Endothelial cell of umbilical vein (primary cell): ENCODE measurements around the gene RAD51B. TPM values are rescaled to one million over a fixed set of nuclear protein-coding genes. Genes with fewer than 3 reads are reported as not detected.

Experiments
- BruUV-seq: library from RNA; stranded (reverse); fragments of 400-500 nt; replicated peaks from 2 replicates; lab custom pipeline; 2021; lab: Mats Ljungman, UMichigan
- CTCF ChIA-PET: fragments of 300-600, 350-600 bp; sonication (Branson Sonifier 250); formaldehyde crosslinking; loops from one replicate; lab custom pipeline; 2021; ENCODE audit warnings: antibody characterized with exemption, inconsistent platforms; lab: Charles Lee
- POLR2A ChIA-PET: fragments of 300-600, 350-600 bp; sonication (Branson Sonifier 250); formaldehyde crosslinking; loops from one replicate; lab custom pipeline; 2021; ENCODE audit warnings: antibody characterized with exemption, inconsistent platforms; lab: Charles Lee
- DNase-seq: peaks from one replicate; pipeline ENCODE4 v3.0.0-alpha.2; 2011; ENCODE audit warnings: low read depth, low spot score
- FAIRE-seq: peaks from 2 replicates; lab custom pipeline; 2011; peaks lifted over from hg19 to GRCh38; lab: Jason Lieb, UNC
- H2AFZ ChIP-seq: 2 replicates; pipeline ENCODE4 v1.6.0; 2012; ENCODE audit warnings: low read depth, low read length, control low read depth, inconsistent platforms
- H3K27ac ChIP-seq: 2 replicates; pipeline ENCODE4 v1.5.1; 2011; ENCODE audit warnings: low read depth, mild to moderate bottlenecking, control low read depth, low read length, moderate library complexity; ENCODE audit not compliant: insufficient read depth
- H3K27me3 ChIP-seq, 2 experiments: 2 replicates each; pipeline versions ENCODE4 v1.6.0 to v1.6.1; 2011; ENCODE audit warnings: low read length in 2 of 2, mixed read lengths in 1 of 2; ENCODE audit not compliant: control insufficient read depth in 2 of 2, insufficient read depth in 2 of 2
- H3K36me3 ChIP-seq, 2 experiments: 2 replicates in 1 of 2; 3 replicates in 1 of 2; pipeline ENCODE4 v1.5.1; 2011; ENCODE audit warnings: low read length in 2 of 2, mild to moderate bottlenecking in 1 of 2, moderate library complexity in 1 of 2; ENCODE audit not compliant: control insufficient read depth in 2 of 2, insufficient read depth in 2 of 2; ENCODE audit errors: extremely low read depth in 1 of 2
- H3K4me1 ChIP-seq: 3 replicates; pipeline ENCODE4 v1.5.1; 2011; ENCODE audit warnings: mild to moderate bottlenecking, low read length; ENCODE audit not compliant: control insufficient read depth, insufficient read depth; ENCODE audit errors: extremely low read depth
- H3K4me2 ChIP-seq: 2 replicates; pipeline ENCODE4 v1.6.1; 2011; ENCODE audit warnings: low read length, control low read depth, mixed read lengths; ENCODE audit not compliant: insufficient read depth
- H3K4me3 ChIP-seq, 3 experiments: fragments of 200-600 bp in 1 of 3; sonication (generic), shearing (Covaris generic) in 1 of 3; replicated peaks in 1 of 3; 2 replicates each; pipeline ENCODE4 v1.5.1; 2011 to 2016; ENCODE audit warnings: control low read depth in 3 of 3, low read length in 3 of 3, mild to moderate bottlenecking in 2 of 3, inconsistent platforms in 1 of 3, low read depth in 1 of 3, moderate library complexity in 1 of 3; ENCODE audit not compliant: insufficient read depth in 1 of 3
- H3K79me2 ChIP-seq: 2 replicates; pipeline ENCODE4 v1.6.0; 2012; ENCODE audit warnings: low read length, inconsistent platforms; ENCODE audit not compliant: control insufficient read depth, insufficient read depth
- H3K9ac ChIP-seq: replicated peaks from 2 replicates; pipeline ENCODE3; 2011; ENCODE audit warnings: low read length, control low read depth; ENCODE audit not compliant: insufficient read depth; ENCODE audit errors: extremely low read depth
- H3K9me1 ChIP-seq: replicated peaks from 3 replicates; pipeline ENCODE4 v1.6.0; 2011; ENCODE audit warnings: mild to moderate bottlenecking, low read length; ENCODE audit not compliant: control insufficient read depth, insufficient read depth; ENCODE audit errors: extremely low read depth
- H3K9me3 ChIP-seq: replicated peaks from 2 replicates; pipeline ENCODE4 v1.5.1; 2012; ENCODE audit warnings: low read length, inconsistent platforms; ENCODE audit not compliant: control insufficient read depth, insufficient read depth
- H4K20me1 ChIP-seq: replicated peaks from 2 replicates; pipeline ENCODE3; 2011; ENCODE audit warnings: mild to moderate bottlenecking, low read length; ENCODE audit not compliant: control insufficient read depth, insufficient read depth; ENCODE audit errors: extremely low read depth
- CTCF ChIP-seq, 2 donors: IDR thresholded peaks; 1 replicate in 1 of 2; 2 replicates in 1 of 2; pipeline ENCODE4 v1.5.1; 2011; ENCODE audit warnings: low read length in 2 of 2, mild to moderate bottlenecking in 2 of 2, moderate library complexity in 2 of 2, control low read depth in 1 of 2, inconsistent platforms in 1 of 2, low read depth in 1 of 2; ENCODE audit not compliant: insufficient read depth in 1 of 2; ENCODE audit errors: extremely low read depth in 1 of 2
- EZH2 ChIP-seq: IDR thresholded peaks from 2 replicates; pipeline ENCODE4 v1.6.1; 2012; ENCODE audit warnings: borderline replicate concordance, low read depth, mild to moderate bottlenecking, moderate library complexity, low read length, inconsistent platforms; ENCODE audit not compliant: severe bottlenecking
- FOS ChIP-seq: IDR thresholded peaks from 2 replicates; pipeline ENCODE4 v1.6.1; 2011; ENCODE audit warnings: mild to moderate bottlenecking, low read length, moderate library complexity, borderline replicate concordance; ENCODE audit not compliant: insufficient read depth
- GATA2 ChIP-seq: IDR thresholded peaks from 2 replicates; pipeline ENCODE4 v1.7.0; 2011; ENCODE audit warnings: low read depth, mild to moderate bottlenecking, moderate library complexity, mixed read lengths, low read length; ENCODE audit not compliant: insufficient read length, insufficient read depth
- JUN ChIP-seq: IDR thresholded peaks from 2 replicates; pipeline ENCODE4 v1.6.1; 2011; ENCODE audit warnings: borderline replicate concordance, low read depth; ENCODE audit not compliant: insufficient read length, insufficient read depth
- MAX ChIP-seq: IDR thresholded peaks from 2 replicates; pipeline ENCODE4 v1.6.1; 2011; ENCODE audit not compliant: insufficient read depth, insufficient read length
- MYC ChIP-seq: IDR thresholded peaks from one replicate; pipeline ENCODE4 v1.6.1; 2011; ENCODE audit warnings: mild to moderate bottlenecking, low read depth, low read length
- POLR2A ChIP-seq: IDR thresholded peaks from 2 replicates; pipeline ENCODE4 v1.6.1; 2012; ENCODE audit warnings: low read depth, mild to moderate bottlenecking, control low read depth, low read length
- POLR2AphosphoS5 ChIP-seq: IDR thresholded peaks from 2 replicates; pipeline ENCODE4 v1.6.1; 2012; ENCODE audit warnings: low read depth, mild to moderate bottlenecking, control low read depth, low read length, moderate library complexity; ENCODE audit not compliant: insufficient read depth
- dilution Hi-C: fragments of 300-500 bp; cut with MboI; formaldehyde crosslinking; loops from one replicate; pipeline ENCODE4 v1.15.0; 2019; ENCODE audit warnings: low sequenced_read_pairs; ENCODE audit not compliant: extremely low pct_ligation_motif_present
- intact Hi-C: fragments of 100-400 bp; cut with micrococcal nuclease; formaldehyde crosslinking; loops from one replicate; pipeline ENCODE4 v1.10.0; 2022
- polyA plus RNA-seq, 4 experiments: library from polyadenylated mRNA; depleted of rRNA in 3 of 4; stranded (reverse) in 3 of 4; unstranded in 1 of 4; fragments of >200 nt; gene quantifications; 2 replicates each; pipeline versions ENCODE4 v1.2.1 to v1.2.3, GENCODE V29; 2011 to 2012; ENCODE audit warnings: missing spikeins in 1 of 4
- total RNA-seq: library from RNA; stranded (reverse); gene quantifications from 2 replicates; pipeline ENCODE4 v1.2.3, GENCODE V29; 2021

RAD51B gene
- total and polyA plus RNA-seq, 2 donors (not counting 3 experiments of a cell fraction or from before 2014, with no cell fraction given): 3.9 to 19.0 TPM

GRCh38 chr14:68394764-68395143, 575.2 kb downstream of the RAD51B start:
- dilution Hi-C loops: no loop called here
- Histone ChIP-seq H3K4me3 (no peak overlapping the region), H3K9ac (no peak overlapping the region), H3K9me1 (no peaks in the 10 kb centered on the region), H4K20me1 (no peaks in the 10 kb centered on the region), H3K4me2 (no peak overlapping the region), H3K36me3 (no peaks in the 10 kb centered on the region), H3K79me2 (no peaks in the 10 kb centered on the region), H3K9me3 (no peaks in the 10 kb centered on the region), H3K4me1 (no peaks in the 10 kb centered on the region), H2AFZ (no peak overlapping the region), H3K27me3 (no peaks in the 10 kb centered on the region), H3K27ac (no peak overlapping the region)
- CTCF ChIA-PET: no interaction called here
- TF ChIP-seq GATA2 (no peak), CTCF (IDR thresholded peaks at IDR 0.05; ENCODE audit: extremely low read depth in 1 of 2, insufficient read depth in 1 of 2, low read depth in 1 of 2, low read length in 2 of 2) (no peak), POLR2A (no peak), EZH2 (no peak), MYC (no peak), MAX (no peak), FOS (no peak), POLR2AphosphoS5 (no peak), JUN (no peak)
- BruUV-seq: no TSS peak
- FAIRE-seq: no peak
- DNase-seq: no peak
- POLR2A ChIA-PET: no interaction called here
- intact Hi-C loops: no loop called here
